RPMI8226 (cell line): Measurements from ENCODE around the gene FHIT.

Experiments
- DNase-seq: peaks from one replicate; pipeline ENCODE4 v3.0.0-alpha.2; 2015

Gene FHIT

GRCh38 chr3:60185161-60185560 is 1066.1 kb downstream of the FHIT start:
- DNase-seq = no peak

- no peak for DNase-seq
Observed at GRCh38 chr3:60182697-60183096, 1068.6 kb downstream of the FHIT start.

- no peak for DNase-seq
Observed at GRCh38 chr3:60178931-60179653, 1072.2 kb downstream of the FHIT start.

- no peak for DNase-seq
Observed at GRCh38 chr3:60177726-60178125, 1073.5 kb downstream of the FHIT start.

GRCh38 chr3:60176614-60177013 is 1074.6 kb downstream of the FHIT start:
- DNase-seq = no peak

- DNase-seq = no peak
Observed at GRCh38 chr3:60175680-60176079, 1075.6 kb downstream of the FHIT start.

GRCh38 chr3:60169755-60170154 is 1081.5 kb downstream of the FHIT start:
- DNase-seq = no peak

GRCh38 chr3:60167186-60167585 is 1084.1 kb downstream of the FHIT start:
- DNase-seq = no peak

- DNase-seq = no peak
Observed at GRCh38 chr3:60160822-60161748, 1090.2 kb downstream of the FHIT start.

GRCh38 chr3:60160111-60160821 is 1091.0 kb downstream of the FHIT start:
- DNase-seq = no peak

- DNase-seq = no peak
Observed at GRCh38 chr3:60158035-60158434, 1093.2 kb downstream of the FHIT start.

GRCh38 chr3:60154011-60154410 is 1097.2 kb downstream of the FHIT start:
- DNase-seq = no peak

GRCh38 chr3:60153221-60153999 is 1097.8 kb downstream of the FHIT start:
- DNase-seq = no peak

GRCh38 chr3:60149501-60149900 is 1101.8 kb downstream of the FHIT start:
- DNase-seq = no peak

GRCh38 chr3:60147249-60147950 is 1103.9 kb downstream of the FHIT start:
- DNase-seq = no peak

GRCh38 chr3:60146121-60146520 is 1105.1 kb downstream of the FHIT start:
- DNase-seq = no peak

GRCh38 chr3:60144071-60144470 is 1107.2 kb downstream of the FHIT start:
- DNase-seq = no peak

- DNase-seq = no peak
Observed at GRCh38 chr3:60142009-60142408, 1109.2 kb downstream of the FHIT start.

GRCh38 chr3:60140160-60140559 is 1111.1 kb downstream of the FHIT start:
- DNase-seq = no peak

GRCh38 chr3:60136601-60137000 is 1114.7 kb downstream of the FHIT start:
- no peak for DNase-seq

GRCh38 chr3:60135474-60135873 is 1115.8 kb downstream of the FHIT start:
- DNase-seq = no peak
